GM21737 (cell line): ENCODE data around the gene MYO18B.

Experiments used
- ATAC-seq: cut with Tn5 transposase; IDR thresholded peaks from one replicate; pipeline ENCODE4 v1.9.1; 2021; ENCODE audit warnings: mild to moderate bottlenecking, moderate library complexity; ENCODE audit not compliant: unreplicated experiment

MYO18B gene

GRCh38 chr22:25711491-25711890, 30.5 kb upstream of the MYO18B start:
- ATAC-seq: no peak

GRCh38 chr22:25712661-25713400, 29.2 kb upstream of the MYO18B start:
- no peak for ATAC-seq

- ATAC-seq: no peak
These were observed 27.9 kb upstream of the MYO18B start for GRCh38 chr22:25714070-25714469.

- no peak for ATAC-seq
These were observed 27.2 kb upstream of the MYO18B start for GRCh38 chr22:25714739-25715138.

DNA sequence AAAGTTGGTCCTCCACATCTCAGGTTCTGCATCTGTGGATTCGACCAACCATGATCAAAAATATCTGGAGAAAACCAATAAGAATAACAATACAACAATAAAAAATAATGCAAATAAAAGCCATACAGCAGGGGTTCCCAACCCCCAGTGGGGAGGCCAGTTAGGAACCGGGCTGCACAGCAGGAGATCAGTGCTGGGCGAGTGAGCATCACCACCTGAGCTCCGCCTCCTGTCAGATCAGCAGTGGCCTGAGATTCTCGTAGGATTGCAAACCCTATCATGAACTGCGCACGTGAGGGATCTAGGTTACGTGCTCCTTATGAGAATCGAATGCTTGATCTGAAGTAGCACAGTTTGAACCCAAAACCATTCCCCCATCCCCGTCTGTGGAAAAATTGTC, 25.4 kb upstream of the MYO18B start:
- no peak for ATAC-seq

DNA sequence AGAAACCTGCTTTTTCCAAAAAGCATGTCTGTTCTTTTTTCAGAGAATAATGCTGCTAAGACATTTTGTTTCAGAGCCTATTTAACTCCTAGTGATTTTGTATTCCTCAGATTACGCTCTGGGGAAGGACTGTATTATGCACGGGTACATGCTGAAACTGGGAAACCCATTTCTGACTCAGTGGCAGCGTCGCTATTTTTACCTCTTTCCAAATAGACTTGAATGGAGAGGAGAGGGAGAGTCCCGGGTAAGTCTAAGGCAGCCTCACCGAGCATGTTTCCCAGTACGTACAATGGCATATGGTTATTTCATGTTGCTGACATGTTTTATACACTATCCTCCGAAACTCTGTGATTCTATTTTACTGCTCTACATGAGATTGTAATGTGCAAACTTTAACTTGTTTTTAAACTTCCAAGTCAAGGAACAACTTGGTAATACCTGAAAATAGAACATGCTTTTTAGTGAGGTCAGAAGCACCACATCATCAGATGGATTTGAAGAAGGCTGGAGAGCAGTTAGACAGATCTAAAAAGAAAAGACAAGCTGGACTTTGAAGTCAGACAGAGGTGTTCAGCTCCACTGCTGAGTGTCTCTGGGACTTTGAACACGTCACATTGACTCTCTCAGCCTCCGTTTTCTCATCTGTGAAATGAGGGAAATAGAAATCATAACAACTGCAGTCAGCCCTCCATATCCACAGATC, 23.7 kb upstream of the MYO18B start:
- ATAC-seq: no peak

DNA sequence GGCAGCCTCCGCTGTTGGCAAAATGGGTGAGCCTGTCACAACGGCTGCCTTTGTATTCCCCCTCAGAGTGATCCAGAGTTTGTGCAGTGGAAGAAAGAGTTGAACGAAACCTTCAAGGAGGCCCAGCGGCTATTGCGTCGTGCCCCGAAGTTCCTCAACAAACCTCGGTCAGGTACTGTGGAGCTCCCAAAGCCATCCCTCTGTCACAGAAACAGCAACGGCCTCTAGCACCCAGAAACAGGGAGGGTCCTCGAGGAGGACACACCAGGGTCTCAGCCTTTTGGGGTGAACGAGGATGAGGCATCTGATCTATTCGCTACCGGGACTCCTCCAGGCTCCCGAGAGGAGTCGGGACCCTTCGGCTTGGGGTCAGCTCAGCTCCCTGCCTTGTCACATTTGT, 19.8 kb upstream of the MYO18B start:
- no peak for ATAC-seq

GRCh38 chr22:25722626-25723025, 19.4 kb upstream of the MYO18B start:
- no peak for ATAC-seq

- ATAC-seq: no peak
These were observed 15.7 kb upstream of the MYO18B start for GRCh38 chr22:25726241-25726640.

DNA sequence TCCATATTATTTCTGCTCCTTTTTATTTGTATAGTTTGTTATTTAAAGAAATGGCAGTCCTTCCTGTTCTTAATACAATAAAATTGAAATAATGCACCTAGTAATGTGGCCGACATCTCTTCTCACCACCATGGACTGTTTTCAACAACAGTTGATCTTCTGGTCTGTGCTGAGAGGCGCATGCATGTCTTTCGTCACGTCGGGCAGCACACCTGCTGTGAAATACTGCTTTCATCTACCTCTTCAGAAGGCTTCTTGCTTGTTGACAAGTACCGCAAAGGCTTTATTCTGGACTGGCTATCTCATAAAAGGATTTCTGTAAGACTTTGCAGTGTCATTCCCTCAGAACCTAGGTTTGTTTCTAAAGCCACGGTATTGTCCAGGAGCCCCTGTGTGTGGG, 13.9 kb upstream of the MYO18B start:
- no peak for ATAC-seq

DNA sequence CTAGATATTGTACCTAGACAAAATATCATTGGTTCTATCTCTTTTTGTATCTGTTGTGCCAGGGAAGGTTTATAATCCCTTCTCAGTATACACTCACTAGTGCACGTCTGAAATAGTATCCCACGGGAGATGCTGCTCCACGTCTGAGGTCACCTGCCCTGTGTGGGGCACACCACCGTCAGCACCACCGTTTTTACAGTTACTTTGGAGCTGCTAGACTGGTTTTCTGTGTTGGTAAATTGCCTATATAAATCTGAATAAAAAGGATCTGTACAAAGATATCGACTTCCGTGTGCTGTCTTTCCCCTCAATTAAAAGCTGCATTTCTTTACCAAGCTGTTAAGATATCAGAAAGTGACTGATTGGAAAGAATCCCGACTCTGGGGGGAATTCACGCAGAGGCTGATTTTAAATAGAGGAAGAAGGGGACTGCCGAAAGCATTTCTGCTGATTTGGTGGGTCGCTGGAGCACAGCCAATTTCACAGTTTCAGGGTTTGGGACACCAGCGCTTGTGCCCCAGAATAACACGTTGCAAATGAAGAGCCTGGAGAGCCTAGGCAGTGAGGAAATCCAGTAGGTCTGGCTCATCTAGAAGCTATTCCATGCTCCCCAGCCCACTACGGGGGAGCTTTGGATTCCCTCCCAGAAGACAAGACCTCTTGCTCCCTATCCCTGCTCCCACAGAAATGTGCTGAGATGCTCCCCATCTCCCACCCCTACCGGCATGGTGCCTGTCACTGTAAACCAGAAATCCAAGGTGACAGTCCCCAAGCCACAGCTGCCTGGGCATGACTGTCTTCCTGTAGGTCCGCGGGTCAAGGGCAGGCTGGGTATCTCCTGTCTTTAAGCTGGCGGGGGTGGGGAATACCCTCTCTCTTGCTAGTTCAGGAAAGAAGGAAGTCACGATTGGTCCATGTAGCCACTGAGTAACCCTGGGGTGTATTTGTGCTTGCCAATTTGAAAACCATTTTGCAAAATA, 12.7 kb upstream of the MYO18B start:
- ATAC-seq: no peak

GRCh38 chr22:25735650-25736049, 6.3 kb upstream of the MYO18B start:
- ATAC-seq: no peak

GRCh38 chr22:25736378-25737011, 5.5 kb upstream of the MYO18B start:
- no peak for ATAC-seq

DNA sequence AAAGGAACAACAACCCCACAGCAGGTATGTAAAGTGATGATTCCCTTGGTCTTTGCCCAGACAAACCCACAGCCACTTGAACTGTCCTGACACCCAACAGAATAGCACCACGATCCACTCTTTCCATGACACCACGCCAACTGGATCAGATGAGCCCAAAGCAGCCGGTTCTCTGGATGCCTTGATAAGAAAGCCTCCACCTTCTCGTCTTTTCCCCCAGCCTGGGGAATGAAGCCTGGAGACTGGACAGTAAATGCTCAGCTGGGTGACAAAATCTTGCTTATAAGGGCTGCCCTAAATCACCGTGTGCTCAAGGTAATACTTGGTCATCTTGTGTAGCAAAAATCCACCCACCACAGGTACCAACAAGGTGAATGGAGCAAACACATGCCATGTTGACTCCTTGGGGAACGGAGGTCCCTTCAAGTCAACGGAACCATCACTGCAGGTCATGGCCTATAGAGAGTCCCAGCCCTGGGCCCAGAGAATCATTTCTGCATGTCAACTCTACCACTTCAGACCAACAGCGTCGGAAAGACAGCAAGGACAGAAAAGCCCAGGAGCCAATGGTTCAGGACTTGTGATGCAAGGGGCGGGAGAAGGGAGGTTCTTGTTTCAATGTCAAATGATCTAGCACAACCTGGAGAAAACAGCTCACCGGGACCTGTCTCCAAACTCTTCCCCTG, 2.2 kb upstream of the MYO18B start:
- no peak for ATAC-seq

- no peak for ATAC-seq
These were observed 1.1 kb downstream of the MYO18B start for GRCh38 chr22:25742918-25743708.

DNA sequence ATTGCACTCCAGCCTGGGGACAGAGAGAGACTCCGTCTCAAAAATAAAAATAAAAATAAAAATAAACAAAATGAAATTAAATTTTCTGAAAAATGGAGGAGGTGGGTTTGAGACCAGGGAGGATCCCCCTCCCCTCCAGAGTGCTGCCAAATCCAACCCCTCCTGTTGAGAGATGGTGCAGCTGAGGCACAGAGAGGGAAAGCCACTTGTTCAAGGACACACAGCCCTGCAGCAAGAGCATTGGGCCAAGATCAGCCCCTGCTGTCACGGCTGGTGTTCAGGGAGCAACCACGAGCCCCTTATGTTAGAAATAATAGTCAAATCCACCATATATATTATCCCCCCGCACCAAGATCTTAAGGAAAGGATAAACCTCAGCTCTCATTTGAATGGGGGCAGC, 2.7 kb downstream of the MYO18B start:
- no peak for ATAC-seq

GRCh38 chr22:25745341-25746011, 3.5 kb downstream of the MYO18B start:
- no peak for ATAC-seq

GRCh38 chr22:25746012-25746373, 4.0 kb downstream of the MYO18B start:
- no peak for ATAC-seq
